Measurements from ENCODE around the gene GFRA1. TPM values are rescaled to one million over a fixed set of nuclear protein-coding genes. Genes with fewer than 3 reads are reported as not detected.

GFRA1 gene
- total RNA-seq, 1 donor from 2014 or later, result 44.1 TPM

DNA sequence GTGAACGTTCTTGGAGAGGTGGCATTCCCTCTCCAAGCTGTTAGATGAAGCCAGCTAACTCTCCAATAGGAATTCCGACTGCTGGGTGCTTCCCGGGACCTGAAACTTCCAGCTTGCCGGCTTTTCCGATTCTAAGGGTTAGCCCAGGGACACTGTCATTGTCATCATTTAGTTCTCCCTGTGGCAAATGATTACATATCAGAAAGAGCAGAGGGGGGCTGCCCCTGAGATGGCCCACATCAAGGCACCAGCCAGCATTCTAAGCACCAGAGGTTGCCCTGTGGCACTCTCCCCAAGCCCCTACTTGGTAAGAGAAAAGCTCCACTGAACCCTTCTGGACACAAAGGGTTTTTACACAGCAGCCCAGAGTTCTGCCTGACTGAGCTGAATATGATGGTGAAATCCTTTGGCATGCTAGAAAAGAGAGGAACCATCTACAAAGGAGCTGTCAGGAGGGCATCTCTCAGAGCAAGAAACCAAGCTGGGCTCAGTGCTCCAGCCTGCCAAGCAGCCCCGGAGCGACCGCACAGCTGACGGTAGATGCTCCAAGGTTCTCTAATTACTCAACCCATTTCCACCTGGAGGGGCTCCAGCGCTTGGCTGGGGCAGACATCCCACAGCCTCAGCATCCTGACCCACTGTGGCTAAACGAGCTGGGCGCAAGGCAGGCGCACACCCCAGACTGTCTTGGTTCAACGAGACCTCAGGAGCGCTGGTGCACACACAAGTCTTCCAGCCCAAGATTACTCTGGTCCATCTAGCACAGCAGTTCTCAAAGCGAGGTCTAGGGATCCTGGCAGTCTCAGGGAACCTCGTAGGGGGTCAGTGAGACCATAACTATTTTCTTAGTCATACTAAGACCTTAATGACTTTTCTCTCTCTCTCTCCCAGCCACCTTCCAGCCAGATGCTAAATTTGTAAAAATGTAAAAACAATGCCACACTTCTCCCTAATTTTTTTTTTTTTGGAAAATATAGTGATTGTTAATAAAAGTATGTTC, 160.5 kb downstream of the GFRA1 start:
- Mint-ChIP-seq H3K27me3 (ENCODE audit: unreplicated experiment) (no peaks in the 10 kb centered on the region), H3K27ac (ENCODE audit: unreplicated experiment) (no peak overlapping the region), H3K4me1 (ENCODE audit: unreplicated experiment) (no peaks in the 10 kb centered on the region), H3K4me3 (ENCODE audit: unreplicated experiment) (no peak overlapping the region), H3K9me3 (ENCODE audit: unreplicated experiment) (no peaks in the 10 kb centered on the region), H3K36me3 (ENCODE audit: unreplicated experiment) (no peaks in the 10 kb centered on the region)
- no peak for TF ChIP-seq CTCF (IDR thresholded peaks at IDR 0.05)
- DNase-seq (ENCODE audit: extremely low spot score, unreplicated experiment), result peak; percentile 60

- Mint-ChIP-seq H3K36me3 (ENCODE audit: unreplicated experiment) (peaks cover under 1% of the 10 kb centered on the region), H3K4me3 (ENCODE audit: unreplicated experiment) (no peak overlapping the region), H3K27ac (ENCODE audit: unreplicated experiment) (no peak overlapping the region), H3K4me1 (ENCODE audit: unreplicated experiment) (no peaks in the 10 kb centered on the region), H3K9me3 (ENCODE audit: unreplicated experiment) (no peaks in the 10 kb centered on the region), H3K27me3 (ENCODE audit: unreplicated experiment) (no peaks in the 10 kb centered on the region)
- TF ChIP-seq CTCF (IDR thresholded peaks at IDR 0.05), result no peak
- DNase-seq (ENCODE audit: extremely low spot score, unreplicated experiment), result peak; percentile 70
Measured at GRCh38 chr10:116111483-116112095, 161.4 kb downstream of the GFRA1 start.

GRCh38 chr10:116110736-116111135, 162.3 kb downstream of the GFRA1 start:
- H3K4me3 Mint-ChIP-seq (ENCODE audit: unreplicated experiment), result no peak overlapping the region
- no peak for TF ChIP-seq CTCF (IDR thresholded peaks at IDR 0.05)
- H3K9me3 Mint-ChIP-seq (ENCODE audit: unreplicated experiment), result no peaks in the 10 kb centered on the region
- no peak for DNase-seq (ENCODE audit: extremely low spot score, unreplicated experiment)
- H3K36me3 Mint-ChIP-seq (ENCODE audit: unreplicated experiment), result peaks cover 2% of the 10 kb centered on the region
- H3K27me3 Mint-ChIP-seq (ENCODE audit: unreplicated experiment), result no peaks in the 10 kb centered on the region
- H3K4me1 Mint-ChIP-seq (ENCODE audit: unreplicated experiment), result no peaks in the 10 kb centered on the region
- H3K27ac Mint-ChIP-seq (ENCODE audit: unreplicated experiment), result no peak overlapping the region

GRCh38 chr10:116109881-116110280, 163.1 kb downstream of the GFRA1 start:
- Mint-ChIP-seq H3K27me3 (ENCODE audit: unreplicated experiment) (no peaks in the 10 kb centered on the region), H3K9me3 (ENCODE audit: unreplicated experiment) (no peaks in the 10 kb centered on the region), H3K4me1 (ENCODE audit: unreplicated experiment) (peaks cover 3% of the 10 kb centered on the region), H3K4me3 (ENCODE audit: unreplicated experiment) (no peak overlapping the region), H3K36me3 (ENCODE audit: unreplicated experiment) (peaks cover 2% of the 10 kb centered on the region), H3K27ac (ENCODE audit: unreplicated experiment) (no peak overlapping the region)
- no peak for TF ChIP-seq CTCF (IDR thresholded peaks at IDR 0.05)
- DNase-seq (ENCODE audit: extremely low spot score, unreplicated experiment), result no peak

- H3K27ac Mint-ChIP-seq (ENCODE audit: unreplicated experiment), result no peak overlapping the region
- H3K9me3 Mint-ChIP-seq (ENCODE audit: unreplicated experiment), result no peaks in the 10 kb centered on the region
- no peak overlapping the region for H3K4me3 Mint-ChIP-seq (ENCODE audit: unreplicated experiment)
- no peak for DNase-seq (ENCODE audit: extremely low spot score, unreplicated experiment)
- no peaks in the 10 kb centered on the region for H3K27me3 Mint-ChIP-seq (ENCODE audit: unreplicated experiment)
- TF ChIP-seq CTCF (IDR thresholded peaks at IDR 0.05), result no peak
- peaks cover 3% of the 10 kb centered on the region for H3K4me1 Mint-ChIP-seq (ENCODE audit: unreplicated experiment)
- peaks cover 2% of the 10 kb centered on the region for H3K36me3 Mint-ChIP-seq (ENCODE audit: unreplicated experiment)
Measured at GRCh38 chr10:116109481-116109880, 163.5 kb downstream of the GFRA1 start.

Measured in osteocyte (in vitro differentiated cells).